Endothelial cell of umbilical vein (primary cell): ENCODE results near the gene MAN2B2. TPM values are rescaled to one million over a fixed set of nuclear protein-coding genes. Genes with fewer than 3 reads are reported as not detected.

Experiments
- BruUV-seq: library from RNA; stranded (reverse); fragments of 400-500 nt; replicated peaks from 2 replicates; lab custom pipeline; 2021; lab: Mats Ljungman, UMichigan
- CTCF ChIA-PET: fragments of 300-600, 350-600 bp; sonication (Branson Sonifier 250); formaldehyde crosslinking; loops from one replicate; lab custom pipeline; 2021; ENCODE audit warnings: antibody characterized with exemption, inconsistent platforms; lab: Charles Lee
- POLR2A ChIA-PET: fragments of 300-600, 350-600 bp; sonication (Branson Sonifier 250); formaldehyde crosslinking; loops from one replicate; lab custom pipeline; 2021; ENCODE audit warnings: antibody characterized with exemption, inconsistent platforms; lab: Charles Lee
- DNase-seq: peaks from one replicate; pipeline ENCODE4 v3.0.0-alpha.2; 2011; ENCODE audit warnings: low read depth, low spot score
- FAIRE-seq: peaks from 2 replicates; lab custom pipeline; 2011; peaks lifted over from hg19 to GRCh38; lab: Jason Lieb, UNC
- H2AFZ ChIP-seq: 2 replicates; pipeline ENCODE4 v1.6.0; 2012; ENCODE audit warnings: low read depth, low read length, control low read depth, inconsistent platforms
- H3K27ac ChIP-seq: 2 replicates; pipeline ENCODE4 v1.5.1; 2011; ENCODE audit warnings: low read depth, mild to moderate bottlenecking, control low read depth, low read length, moderate library complexity; ENCODE audit not compliant: insufficient read depth
- H3K27me3 ChIP-seq, 2 experiments: 2 replicates each; pipeline versions ENCODE4 v1.6.0 to v1.6.1; 2011; ENCODE audit warnings: low read length in 2 of 2, mixed read lengths in 1 of 2; ENCODE audit not compliant: control insufficient read depth in 2 of 2, insufficient read depth in 2 of 2
- H3K36me3 ChIP-seq, 2 experiments: 2 replicates in 1 of 2; 3 replicates in 1 of 2; pipeline ENCODE4 v1.5.1; 2011; ENCODE audit warnings: low read length in 2 of 2, mild to moderate bottlenecking in 1 of 2, moderate library complexity in 1 of 2; ENCODE audit not compliant: control insufficient read depth in 2 of 2, insufficient read depth in 2 of 2; ENCODE audit errors: extremely low read depth in 1 of 2
- H3K4me1 ChIP-seq: 3 replicates; pipeline ENCODE4 v1.5.1; 2011; ENCODE audit warnings: mild to moderate bottlenecking, low read length; ENCODE audit not compliant: control insufficient read depth, insufficient read depth; ENCODE audit errors: extremely low read depth
- H3K4me2 ChIP-seq: 2 replicates; pipeline ENCODE4 v1.6.1; 2011; ENCODE audit warnings: low read length, control low read depth, mixed read lengths; ENCODE audit not compliant: insufficient read depth
- H3K4me3 ChIP-seq, 3 experiments: fragments of 200-600 bp in 1 of 3; sonication (generic), shearing (Covaris generic) in 1 of 3; replicated peaks in 1 of 3; 2 replicates each; pipeline ENCODE4 v1.5.1; 2011 to 2016; ENCODE audit warnings: control low read depth in 3 of 3, low read length in 3 of 3, mild to moderate bottlenecking in 2 of 3, inconsistent platforms in 1 of 3, low read depth in 1 of 3, moderate library complexity in 1 of 3; ENCODE audit not compliant: insufficient read depth in 1 of 3
- H3K79me2 ChIP-seq: 2 replicates; pipeline ENCODE4 v1.6.0; 2012; ENCODE audit warnings: low read length, inconsistent platforms; ENCODE audit not compliant: control insufficient read depth, insufficient read depth
- H3K9ac ChIP-seq: replicated peaks from 2 replicates; pipeline ENCODE3; 2011; ENCODE audit warnings: low read length, control low read depth; ENCODE audit not compliant: insufficient read depth; ENCODE audit errors: extremely low read depth
- H3K9me1 ChIP-seq: replicated peaks from 3 replicates; pipeline ENCODE4 v1.6.0; 2011; ENCODE audit warnings: mild to moderate bottlenecking, low read length; ENCODE audit not compliant: control insufficient read depth, insufficient read depth; ENCODE audit errors: extremely low read depth
- H3K9me3 ChIP-seq: replicated peaks from 2 replicates; pipeline ENCODE4 v1.5.1; 2012; ENCODE audit warnings: low read length, inconsistent platforms; ENCODE audit not compliant: control insufficient read depth, insufficient read depth
- H4K20me1 ChIP-seq: replicated peaks from 2 replicates; pipeline ENCODE3; 2011; ENCODE audit warnings: mild to moderate bottlenecking, low read length; ENCODE audit not compliant: control insufficient read depth, insufficient read depth; ENCODE audit errors: extremely low read depth
- CTCF ChIP-seq, 2 donors: IDR thresholded peaks; 1 replicate in 1 of 2; 2 replicates in 1 of 2; pipeline ENCODE4 v1.5.1; 2011; ENCODE audit warnings: low read length in 2 of 2, mild to moderate bottlenecking in 2 of 2, moderate library complexity in 2 of 2, control low read depth in 1 of 2, inconsistent platforms in 1 of 2, low read depth in 1 of 2; ENCODE audit not compliant: insufficient read depth in 1 of 2; ENCODE audit errors: extremely low read depth in 1 of 2
- EZH2 ChIP-seq: IDR thresholded peaks from 2 replicates; pipeline ENCODE4 v1.6.1; 2012; ENCODE audit warnings: borderline replicate concordance, low read depth, mild to moderate bottlenecking, moderate library complexity, low read length, inconsistent platforms; ENCODE audit not compliant: severe bottlenecking
- FOS ChIP-seq: IDR thresholded peaks from 2 replicates; pipeline ENCODE4 v1.6.1; 2011; ENCODE audit warnings: mild to moderate bottlenecking, low read length, moderate library complexity, borderline replicate concordance; ENCODE audit not compliant: insufficient read depth
- GATA2 ChIP-seq: IDR thresholded peaks from 2 replicates; pipeline ENCODE4 v1.7.0; 2011; ENCODE audit warnings: low read depth, mild to moderate bottlenecking, moderate library complexity, mixed read lengths, low read length; ENCODE audit not compliant: insufficient read length, insufficient read depth
- JUN ChIP-seq: IDR thresholded peaks from 2 replicates; pipeline ENCODE4 v1.6.1; 2011; ENCODE audit warnings: borderline replicate concordance, low read depth; ENCODE audit not compliant: insufficient read length, insufficient read depth
- MAX ChIP-seq: IDR thresholded peaks from 2 replicates; pipeline ENCODE4 v1.6.1; 2011; ENCODE audit not compliant: insufficient read depth, insufficient read length
- MYC ChIP-seq: IDR thresholded peaks from one replicate; pipeline ENCODE4 v1.6.1; 2011; ENCODE audit warnings: mild to moderate bottlenecking, low read depth, low read length
- POLR2A ChIP-seq: IDR thresholded peaks from 2 replicates; pipeline ENCODE4 v1.6.1; 2012; ENCODE audit warnings: low read depth, mild to moderate bottlenecking, control low read depth, low read length
- POLR2AphosphoS5 ChIP-seq: IDR thresholded peaks from 2 replicates; pipeline ENCODE4 v1.6.1; 2012; ENCODE audit warnings: low read depth, mild to moderate bottlenecking, control low read depth, low read length, moderate library complexity; ENCODE audit not compliant: insufficient read depth
- dilution Hi-C: fragments of 300-500 bp; cut with MboI; formaldehyde crosslinking; loops from one replicate; pipeline ENCODE4 v1.15.0; 2019; ENCODE audit warnings: low sequenced_read_pairs; ENCODE audit not compliant: extremely low pct_ligation_motif_present
- intact Hi-C: fragments of 100-400 bp; cut with micrococcal nuclease; formaldehyde crosslinking; loops from one replicate; pipeline ENCODE4 v1.10.0; 2022
- polyA plus RNA-seq, 4 experiments: library from polyadenylated mRNA; depleted of rRNA in 3 of 4; stranded (reverse) in 3 of 4; unstranded in 1 of 4; fragments of >200 nt; gene quantifications; 2 replicates each; pipeline versions ENCODE4 v1.2.1 to v1.2.3, GENCODE V29; 2011 to 2012; ENCODE audit warnings: missing spikeins in 1 of 4
- total RNA-seq: library from RNA; stranded (reverse); gene quantifications from 2 replicates; pipeline ENCODE4 v1.2.3, GENCODE V29; 2021

The MAN2B2 gene
- total and polyA plus RNA-seq, 2 donors (not counting 3 experiments of a cell fraction or from before 2014, with no cell fraction given): 15.7 to 25.1 TPM

- Histone ChIP-seq H3K4me2 (no peak overlapping the region), H4K20me1 (no peaks in the 10 kb centered on the region), H3K9ac (no peak overlapping the region), H3K9me1 (no peaks in the 10 kb centered on the region), H2AFZ (no peak overlapping the region), H3K4me3 (no peak overlapping the region), H3K27me3 (no peaks in the 10 kb centered on the region), H3K79me2 (no peaks in the 10 kb centered on the region), H3K4me1 (no peaks in the 10 kb centered on the region), H3K9me3 (no peaks in the 10 kb centered on the region), H3K36me3 (no peaks in the 10 kb centered on the region), H3K27ac (no peak overlapping the region)
- FAIRE-seq: no peak
- dilution Hi-C loops: no loop called here
- ChIA-PET CTCF (no interaction called here), POLR2A (no interaction called here)
- TF ChIP-seq JUN (no peak), GATA2 (no peak), POLR2A (no peak), EZH2 (no peak), CTCF (IDR thresholded peaks at IDR 0.05; ENCODE audit: extremely low read depth in 1 of 2, insufficient read depth in 1 of 2, low read depth in 1 of 2, low read length in 2 of 2) (no peak), FOS (no peak), MYC (no peak), POLR2AphosphoS5 (no peak), MAX (no peak)
- no TSS peak for BruUV-seq
- intact Hi-C loops: no loop called here
- DNase-seq: no peak
Measured at GRCh38 chr4:6529021-6529420, 46.0 kb upstream of the MAN2B2 start.
